ENCODE results near the gene MINPP1. TPM values are rescaled to one million over a fixed set of nuclear protein-coding genes. Genes with fewer than 3 reads are reported as not detected.

The MINPP1 gene
- total RNA-seq, 1 experiment from 2014 or later = 25.5 TPM

- no peak for TF ChIP-seq ZNF532 (CRISPR knock-in tag; IDR thresholded peaks at IDR 0.05; ENCODE audit: borderline replicate concordance)
- 0 out of 2 replicates have a peak, but pooled peaks have one; percentile 55 for TF ChIP-seq CREB1 (CRISPR knock-in tag; IDR thresholded peaks at IDR 0.05)
- no peak for TF ChIP-seq CDX4 (CRISPR knock-in tag; IDR thresholded peaks at IDR 0.05; ENCODE audit: borderline replicate concordance)
- TF ChIP-seq ZBTB43 (CRISPR knock-in tag; IDR thresholded peaks at IDR 0.05) = peak; percentile 64; the same call in 1 of the 2 replicates
- no peak for TF ChIP-seq ATF2 (CRISPR knock-in tag; IDR thresholded peaks at IDR 0.05; ENCODE audit: borderline replicate concordance, low read depth)
- TF ChIP-seq TEAD1 (CRISPR knock-in tag; IDR thresholded peaks at IDR 0.05) = no peak; the same call in 1 of the 2 replicates
- no peak for TF ChIP-seq NR3C1 (CRISPR knock-in tag; conservative IDR thresholded peaks at IDR 0.05; ENCODE audit: low read depth)
- no peak for TF ChIP-seq PRDM15 (CRISPR knock-in tag; IDR thresholded peaks at IDR 0.05)
- TF ChIP-seq MLX (CRISPR knock-in tag; IDR thresholded peaks at IDR 0.05) = no peak
- peak; percentile 38; the same call in 1 of the 2 replicates for TF ChIP-seq ZNF219 (CRISPR knock-in tag; IDR thresholded peaks at IDR 0.05; ENCODE audit: borderline replicate concordance)
- peak; percentile 84 for TF ChIP-seq FOXP1 (CRISPR knock-in tag; IDR thresholded peaks at IDR 0.05; ENCODE audit: borderline replicate concordance)
- TF ChIP-seq NR2C2 (CRISPR knock-in tag; IDR thresholded peaks at IDR 0.05) = peak; percentile 74
- 0 out of 2 replicates have a peak, but pooled peaks have one; percentile 64 for TF ChIP-seq ESRRA (CRISPR knock-in tag; IDR thresholded peaks at IDR 0.05; ENCODE audit: borderline replicate concordance)
- no peak for TF ChIP-seq ZNF416 (CRISPR knock-in tag; IDR thresholded peaks at IDR 0.05)
- no peak for TF ChIP-seq AFF4 (CRISPR knock-in tag; IDR thresholded peaks at IDR 0.05; ENCODE audit: borderline replicate concordance)
- TF ChIP-seq TCF7 (CRISPR knock-in tag; IDR thresholded peaks at IDR 0.05; ENCODE audit: low read depth) = peak; percentile 77; the same call in 1 of the 2 replicates
- TF ChIP-seq RELA (CRISPR knock-in tag; IDR thresholded peaks at IDR 0.05; ENCODE audit: borderline replicate concordance) = peak; percentile 52; the same call in 1 of the 2 replicates
- TF ChIP-seq ZNF671 (CRISPR knock-in tag; IDR thresholded peaks at IDR 0.05) = no peak
- TF ChIP-seq JAZF1 (CRISPR knock-in tag; IDR thresholded peaks at IDR 0.05) = no peak
- no peak for TF ChIP-seq NFYB (CRISPR knock-in tag; conservative IDR thresholded peaks at IDR 0.05; ENCODE audit: low read depth)
- TF ChIP-seq FOXJ3 (CRISPR knock-in tag; IDR thresholded peaks at IDR 0.05; ENCODE audit: borderline replicate concordance) = no peak
These were observed at the start of gene MINPP1 (continued) for GRCh38 chr10:87504640-87505365.

All from WTC11 (cell line).